Stimulated activated CD4-positive, alpha-beta T cell treated with anti-CD3 and anti-CD28 coated beads, Interleukin-1b, Interleukin-23, amount 100 ng/mL, for 48 hours (primary cell): Measurements from ENCODE around the gene PNN.
"Not testable (repeated sequence)": the region's sequence is repeated elsewhere in the genome, so short reads cannot be mapped to it uniquely, and the experiment has no call there.

Source experiments
- DNase-seq: peaks from one replicate; pipeline ENCODE4 v3.0.0-alpha.2; 2020

PNN gene

GRCh38 chr14:39174560-39175444 is at the start of gene PNN:
PNN (plus strand) TSS chr14:39175254; CDS start chr14:39175280, 26 bp downstream.
- DNase-seq = peak; percentile 98

- DNase-seq = not testable (repeated sequence)
Measured at GRCh38 chr14:39137835-39138234, 37.2 kb upstream of the PNN start.

DNA sequence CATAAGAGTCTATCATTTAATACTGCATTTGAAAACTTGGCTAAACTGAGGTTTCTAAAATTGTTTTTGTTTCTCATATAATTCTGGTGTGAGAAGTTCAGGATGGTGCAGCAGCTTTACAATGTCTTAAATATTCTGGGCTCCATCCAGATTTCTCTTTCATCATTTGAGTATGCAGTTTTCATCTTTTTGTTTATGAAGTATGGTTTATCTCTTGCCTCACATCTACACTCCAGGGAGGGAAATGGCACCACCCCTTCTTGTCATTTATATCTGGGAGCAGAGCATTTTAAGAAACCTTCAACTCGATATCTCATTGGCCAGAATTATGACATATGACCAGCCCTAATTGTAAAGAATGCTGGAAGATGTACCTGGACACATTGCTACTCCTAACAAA is 36.6 kb upstream of the PNN start:
- no peak for DNase-seq

DNA sequence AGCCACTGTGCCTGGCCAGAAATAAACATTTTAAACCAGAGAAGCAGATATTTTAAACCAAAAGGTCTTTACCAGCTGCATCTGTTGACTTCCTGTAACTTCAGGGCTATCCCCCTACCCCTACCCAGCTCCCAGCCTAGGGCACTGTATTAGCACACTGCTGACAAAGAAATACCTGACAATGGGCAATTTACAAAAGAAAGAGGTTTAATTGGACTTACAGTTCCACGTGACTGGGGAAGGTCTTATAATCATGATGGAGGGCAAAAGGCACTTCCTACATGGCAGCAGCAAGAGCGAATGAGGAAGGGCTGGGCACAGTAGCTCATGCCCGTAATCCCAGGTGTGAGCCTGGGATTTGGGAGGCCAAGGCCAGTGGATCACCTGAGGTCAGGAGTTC is 34.9 kb upstream of the PNN start:
- no peak for DNase-seq

DNA sequence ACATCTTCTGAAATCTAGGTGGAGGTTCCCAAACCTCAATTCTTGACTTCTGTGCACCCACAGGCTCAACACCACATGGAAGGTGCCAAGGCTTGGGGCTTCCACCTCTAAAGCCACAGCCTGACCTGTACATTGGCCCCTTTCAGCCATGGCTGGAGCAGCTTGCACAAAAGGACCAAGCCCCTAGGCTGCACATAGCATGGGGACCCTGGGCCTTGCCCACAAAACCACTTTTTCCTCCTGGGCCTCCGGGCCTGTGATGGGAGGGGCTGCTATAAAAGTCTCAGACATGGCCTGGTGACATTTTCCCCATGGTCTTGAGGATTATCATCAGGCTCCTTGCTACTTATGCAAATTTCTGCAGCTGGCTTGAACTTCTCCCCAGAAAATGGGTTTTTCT is 33.4 kb upstream of the PNN start:
- DNase-seq = not testable (repeated sequence)

DNA sequence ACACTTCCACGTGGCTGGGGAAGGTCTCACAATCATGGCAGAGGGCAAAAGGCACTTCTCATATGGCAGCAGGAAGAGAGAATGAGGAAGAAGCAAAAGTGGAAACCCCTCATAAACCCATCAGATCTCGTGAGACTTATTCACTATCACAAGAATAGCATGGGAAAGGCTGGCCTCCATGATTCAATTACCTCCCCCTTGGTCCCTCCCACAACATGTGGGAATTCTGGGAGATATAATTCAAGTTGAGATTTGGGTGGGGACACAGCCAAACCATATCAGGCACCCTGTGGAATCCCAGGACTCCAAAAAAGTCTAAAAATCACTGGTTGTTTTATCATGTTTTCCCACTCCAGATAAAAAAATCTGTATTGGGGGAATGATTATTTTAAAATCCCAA is 31.8 kb upstream of the PNN start:
- not testable (repeated sequence) for DNase-seq

DNA sequence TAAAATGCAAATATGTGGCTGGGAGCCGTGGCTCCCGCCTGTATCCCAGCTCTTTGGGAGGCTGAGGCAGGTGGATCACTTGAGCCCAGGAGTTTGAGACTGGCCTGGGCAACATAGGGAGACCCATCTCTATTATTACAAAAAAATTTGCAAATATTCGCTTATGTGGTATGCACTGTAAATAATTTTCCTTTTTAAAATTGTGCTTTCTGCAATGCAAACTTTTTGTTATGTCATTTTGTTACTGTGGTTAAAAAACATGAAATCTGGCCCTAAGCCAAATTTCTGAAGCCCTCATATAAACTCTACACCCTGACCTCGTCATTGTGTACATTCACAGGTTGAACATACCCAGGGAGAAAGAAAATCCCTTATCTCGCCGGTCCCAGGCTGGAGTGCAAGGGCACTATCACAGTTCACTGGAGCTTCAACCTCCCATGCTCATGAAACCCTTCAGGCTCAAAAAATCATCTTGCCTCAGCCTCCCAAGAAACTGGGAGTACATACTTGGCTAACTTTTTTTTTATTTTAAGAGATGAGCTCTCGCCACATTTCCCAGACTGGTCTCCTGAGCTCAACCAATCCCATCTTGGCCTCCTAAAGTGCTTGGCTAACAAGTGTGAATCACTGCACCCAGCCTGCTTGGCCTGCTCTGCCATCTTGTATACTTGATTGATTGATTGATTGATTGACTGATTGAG is 29.6 kb upstream of the PNN start:
- DNase-seq = no peak

DNA sequence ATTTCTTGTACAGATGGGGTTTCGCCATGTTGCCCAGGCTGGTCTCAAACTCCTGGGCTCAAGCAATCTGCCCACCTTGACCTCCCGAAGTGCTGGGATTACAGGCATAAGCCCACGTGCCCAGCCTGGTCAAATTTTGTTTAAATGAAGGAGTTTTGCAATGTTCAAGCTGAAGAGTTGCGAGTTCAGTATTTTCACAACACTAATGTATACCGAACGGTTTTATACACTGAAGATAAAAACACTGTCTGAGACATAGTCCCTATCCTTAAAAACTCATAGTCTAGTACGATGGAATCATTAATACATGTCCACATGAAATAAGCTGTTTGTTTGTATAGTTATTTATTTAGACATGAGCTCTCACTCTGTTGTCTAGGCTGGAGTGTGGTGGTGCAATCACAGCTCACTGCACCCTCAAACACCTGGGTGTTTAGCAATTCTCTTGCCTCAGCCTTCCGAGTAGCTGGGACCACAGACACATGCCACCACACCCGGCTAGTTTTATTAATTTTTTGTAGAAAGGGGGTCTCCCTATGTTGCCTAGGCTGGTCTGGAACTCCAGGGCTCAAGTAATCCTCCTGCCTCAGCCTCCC is 20.4 kb upstream of the PNN start:
- no peak for DNase-seq

- DNase-seq = no peak
Measured at GRCh38 chr14:39157491-39157890, 17.6 kb upstream of the PNN start.

GRCh38 chr14:39158222-39158858 is 16.7 kb upstream of the PNN start:
- DNase-seq = no peak

- DNase-seq = no peak
Measured at GRCh38 chr14:39160494-39160893, 14.6 kb upstream of the PNN start.

GRCh38 chr14:39167797-39168320 is 7.2 kb upstream of the PNN start:
- not testable (repeated sequence) for DNase-seq

GRCh38 chr14:39168591-39168990 is 6.5 kb upstream of the PNN start:
- no peak for DNase-seq

- no peak for DNase-seq
Measured at GRCh38 chr14:39169541-39169900, 5.5 kb upstream of the PNN start.

DNA sequence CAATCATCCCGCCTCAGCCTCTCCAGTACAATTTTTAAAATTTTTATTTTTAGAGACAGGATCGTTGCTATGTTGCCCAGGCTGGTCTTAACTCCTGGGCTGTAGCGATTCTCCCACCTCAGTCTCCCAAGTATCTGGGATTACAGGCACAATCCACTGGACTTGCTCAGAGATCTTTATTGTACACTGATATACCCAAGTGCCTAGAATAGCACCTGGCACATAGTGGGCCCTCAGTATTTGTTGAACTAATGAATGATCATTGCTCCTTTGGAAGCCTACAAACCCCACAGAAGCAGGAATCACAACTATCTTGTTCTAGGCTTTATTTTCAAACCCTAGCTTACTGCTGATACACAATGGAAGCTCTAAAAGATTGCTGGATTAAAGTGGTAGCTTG is 1.9 kb upstream of the PNN start:
- no peak for DNase-seq

GRCh38 chr14:39175445-39176262 is 600 bp downstream of the PNN start:
- peak; percentile 52 for DNase-seq

- DNase-seq = no peak
Measured at GRCh38 chr14:39176263-39177167, 1.5 kb downstream of the PNN start.

GRCh38 chr14:39177168-39177545 is 2.1 kb downstream of the PNN start:
- DNase-seq = no peak

GRCh38 chr14:39179042-39179441 is 4.0 kb downstream of the PNN start:
- no peak for DNase-seq

DNA sequence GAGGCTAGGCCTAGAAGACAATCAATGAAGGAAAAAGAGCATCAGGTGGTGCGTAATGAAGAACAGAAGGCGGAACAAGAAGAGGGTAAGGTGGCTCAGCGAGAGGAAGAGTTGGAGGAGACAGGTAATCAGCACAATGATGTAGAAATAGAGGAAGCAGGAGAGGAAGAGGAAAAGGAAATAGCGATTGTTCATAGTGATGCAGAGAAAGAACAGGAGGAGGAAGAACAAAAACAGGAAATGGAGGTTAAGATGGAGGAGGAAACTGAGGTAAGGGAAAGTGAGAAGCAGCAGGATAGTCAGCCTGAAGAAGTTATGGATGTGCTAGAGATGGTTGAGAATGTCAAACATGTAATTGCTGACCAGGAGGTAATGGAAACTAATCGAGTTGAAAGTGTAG is 5.5 kb downstream of the PNN start:
- no peak for DNase-seq

DNA sequence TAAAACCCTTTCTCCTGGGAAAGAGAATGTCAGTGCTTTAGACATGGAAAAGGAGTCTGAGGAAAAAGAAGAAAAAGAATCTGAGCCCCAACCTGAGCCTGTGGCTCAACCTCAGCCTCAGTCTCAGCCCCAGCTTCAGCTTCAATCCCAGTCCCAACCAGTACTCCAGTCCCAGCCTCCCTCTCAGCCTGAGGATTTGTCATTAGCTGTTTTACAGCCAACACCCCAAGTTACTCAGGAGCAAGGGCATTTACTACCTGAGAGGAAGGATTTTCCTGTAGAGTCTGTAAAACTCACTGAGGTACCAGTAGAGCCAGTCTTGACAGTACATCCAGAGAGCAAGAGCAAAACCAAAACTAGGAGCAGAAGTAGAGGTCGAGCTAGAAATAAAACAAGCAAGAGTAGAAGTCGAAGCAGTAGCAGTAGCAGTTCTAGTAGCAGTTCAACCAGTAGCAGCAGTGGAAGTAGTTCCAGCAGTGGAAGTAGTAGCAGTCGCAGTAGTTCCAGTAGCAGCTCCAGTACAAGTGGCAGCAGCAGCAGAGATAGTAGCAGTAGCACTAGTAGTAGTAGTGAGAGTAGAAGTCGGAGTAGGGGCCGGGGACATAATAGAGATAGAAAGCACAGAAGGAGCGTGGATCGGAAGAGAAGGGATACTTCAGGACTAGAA is 6.1 kb downstream of the PNN start:
- DNase-seq = no peak
